Activated CD8-positive, alpha-beta memory T cell treated with anti-CD3 and anti-CD28 coated beads, Interleukin-2, amount 50 U/mL, for 24 hours (primary cell): ENCODE data around the gene MGARP.

Experiments used
- DNase-seq: peaks from one replicate; pipeline ENCODE4 v3.0.0-alpha.2; 2020; ENCODE audit errors: extremely low read depth

MGARP gene

DNA sequence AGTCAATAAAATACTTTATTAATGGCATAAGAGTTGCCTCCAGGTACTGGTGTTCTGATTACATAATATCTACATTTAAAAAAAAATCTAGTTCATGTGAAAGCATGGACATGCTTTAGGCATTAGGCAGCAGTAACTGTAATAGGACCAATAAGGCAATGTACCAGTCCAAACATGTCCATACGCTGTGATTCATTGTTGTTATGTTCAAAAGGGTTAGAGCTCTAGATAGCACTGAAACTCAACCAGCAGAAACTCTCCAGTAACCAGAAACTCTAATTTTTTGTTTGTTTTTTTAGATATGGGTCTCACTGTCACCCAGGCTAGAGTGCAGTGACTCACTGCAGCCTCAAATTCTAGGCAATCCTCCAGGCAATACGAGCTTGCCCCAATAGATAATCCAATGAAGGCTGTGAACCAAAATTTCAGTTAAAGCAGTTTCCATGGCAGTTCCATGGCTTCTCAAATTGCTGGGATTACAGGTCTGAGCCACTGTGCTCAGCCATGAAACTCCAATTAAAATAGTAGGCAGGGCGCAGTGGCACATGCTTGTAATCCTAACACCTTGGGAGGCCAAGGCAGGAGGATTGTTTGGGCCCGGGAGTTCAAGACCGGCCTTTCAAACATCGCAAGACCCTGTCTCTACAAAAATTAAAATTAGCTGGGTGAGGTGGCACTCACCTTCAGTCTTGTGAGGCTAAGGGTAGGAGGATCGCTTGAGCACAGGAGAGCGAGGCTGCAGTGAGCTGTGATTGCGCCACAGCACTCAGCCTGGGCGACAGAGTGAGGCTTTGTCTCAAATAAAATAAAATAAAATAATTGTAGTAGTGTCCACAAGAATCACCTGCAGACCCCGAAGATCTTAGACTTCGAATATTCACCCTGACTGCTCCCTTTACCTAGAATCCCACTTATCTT, 36.3 kb downstream of the MGARP start:
- no peak for DNase-seq

DNA sequence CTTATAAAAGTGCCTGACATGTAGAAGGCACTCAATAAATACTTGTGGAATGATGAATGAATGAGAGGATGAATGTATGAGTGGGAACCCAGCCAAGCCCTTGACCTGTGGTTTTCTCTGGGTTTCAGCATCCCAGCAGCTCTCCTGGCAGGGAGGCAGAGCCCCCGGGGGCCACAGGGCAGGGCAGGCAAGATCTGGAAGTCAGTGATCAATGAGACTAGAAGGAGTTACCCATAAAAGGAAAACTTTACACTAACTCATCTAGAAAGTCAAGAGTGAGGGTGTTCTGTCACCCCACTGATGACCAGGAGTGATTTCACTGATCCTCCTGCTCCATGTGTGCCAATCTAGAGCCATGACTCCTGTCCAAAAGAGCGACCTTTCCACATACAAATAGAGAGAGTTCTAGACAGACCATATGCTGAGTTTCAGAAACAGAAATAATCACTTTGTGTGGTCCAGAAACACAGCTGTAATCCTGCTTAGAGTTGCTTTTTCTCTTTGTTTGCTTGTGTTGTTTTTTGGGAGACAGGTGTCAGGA, 37.4 kb downstream of the MGARP start:
- DNase-seq: no peak

DNA sequence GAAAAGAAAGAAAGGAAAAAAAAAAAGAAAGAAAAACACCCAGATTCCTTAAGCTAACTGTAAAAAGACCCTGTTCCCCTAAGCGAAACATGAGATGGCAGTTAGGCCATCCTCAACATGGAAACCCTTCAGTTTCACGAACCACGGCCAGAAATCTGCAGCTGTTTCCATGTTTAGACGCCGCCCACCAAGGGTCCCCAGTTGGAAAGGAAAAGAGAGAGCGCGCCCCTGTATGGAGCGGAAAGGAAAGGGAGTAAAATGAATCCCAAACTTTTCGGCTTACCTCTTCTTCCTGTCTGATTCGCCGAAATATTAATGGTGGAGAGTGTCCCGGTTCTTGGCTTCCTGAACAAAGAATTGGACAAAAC, 38.3 kb downstream of the MGARP start:
- no peak for DNase-seq

DNA sequence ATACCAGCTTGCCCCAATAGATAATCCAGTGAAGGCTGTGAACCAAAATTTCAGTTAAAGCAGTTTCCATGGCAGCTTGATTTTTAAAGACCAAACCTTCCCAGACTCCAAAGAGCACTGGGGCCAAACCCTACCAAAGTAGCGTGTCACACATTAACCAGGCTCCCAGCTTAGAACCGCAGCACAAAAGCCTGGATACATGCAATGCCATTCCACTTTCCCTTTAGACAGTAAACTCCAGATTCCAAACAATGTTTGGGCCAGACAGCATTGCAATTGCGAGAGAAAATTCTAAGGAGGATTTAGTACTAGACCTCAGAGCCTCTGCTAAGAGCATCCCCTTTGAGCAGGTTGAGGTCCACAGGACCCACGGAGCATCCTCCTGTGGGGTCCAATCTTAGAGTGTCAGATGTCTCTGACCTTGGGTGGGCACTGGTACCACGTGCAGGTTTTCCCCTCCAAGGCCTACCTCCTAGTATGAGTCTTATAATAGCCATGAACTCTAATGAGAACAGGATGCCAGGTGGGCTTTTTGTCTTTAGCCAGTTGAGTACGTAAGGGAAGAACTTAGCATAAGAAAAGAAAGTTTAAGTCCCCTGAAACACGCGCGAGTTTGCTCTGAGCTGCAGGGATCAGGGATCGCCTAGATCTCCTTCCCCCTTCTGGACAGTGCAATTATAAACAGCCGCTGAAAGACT, 38.8 kb downstream of the MGARP start:
- no peak for DNase-seq

DNA sequence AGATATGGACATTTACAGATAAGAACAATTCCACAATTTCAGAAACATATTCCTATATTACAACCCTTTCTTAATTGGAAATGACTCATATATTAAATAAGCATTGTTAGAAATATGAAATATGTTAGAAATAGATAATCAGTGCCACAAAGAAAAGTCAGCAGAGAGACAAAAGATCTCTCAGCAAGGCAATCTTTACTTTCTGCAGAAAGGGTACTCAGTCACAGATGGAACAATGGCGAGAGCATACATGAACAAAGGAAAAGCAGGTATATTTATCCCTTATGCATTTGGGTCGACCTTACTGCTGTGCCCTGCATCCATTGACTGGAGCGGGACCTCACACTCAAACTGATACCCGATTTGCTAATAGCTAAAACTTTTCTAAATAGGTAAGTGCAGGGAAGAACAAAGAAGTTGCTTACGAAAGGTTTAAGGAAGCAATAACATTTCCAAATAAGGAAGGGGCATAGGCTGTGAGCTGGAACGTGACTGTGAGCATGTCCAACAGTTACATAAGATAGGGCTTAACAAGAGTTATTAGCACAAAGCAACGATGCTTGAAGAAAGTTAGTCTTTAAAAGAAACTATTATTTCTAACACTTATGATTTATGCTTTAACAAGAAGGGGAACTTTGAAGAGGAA, 40.8 kb downstream of the MGARP start:
- no peak for DNase-seq

DNA sequence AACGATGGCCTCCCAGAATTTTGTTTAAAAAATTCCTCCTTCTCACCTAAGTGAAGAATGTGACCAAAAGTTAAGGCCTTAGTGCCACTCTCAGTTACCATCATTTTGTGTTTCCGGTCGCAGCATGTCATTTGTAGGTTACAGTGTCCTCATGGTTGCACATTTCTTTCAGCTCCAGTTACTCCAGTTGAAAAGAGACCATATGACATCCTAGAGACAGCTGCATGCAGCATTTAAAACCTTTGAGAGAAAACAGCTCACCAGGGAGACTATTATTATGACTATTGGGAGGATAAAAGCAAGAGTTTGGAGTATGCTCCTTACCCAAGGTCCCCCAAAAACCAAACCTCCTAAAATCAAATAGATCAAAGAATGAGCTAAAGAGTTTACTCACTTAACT, 45.8 kb downstream of the MGARP start:
- DNase-seq: no peak

DNA sequence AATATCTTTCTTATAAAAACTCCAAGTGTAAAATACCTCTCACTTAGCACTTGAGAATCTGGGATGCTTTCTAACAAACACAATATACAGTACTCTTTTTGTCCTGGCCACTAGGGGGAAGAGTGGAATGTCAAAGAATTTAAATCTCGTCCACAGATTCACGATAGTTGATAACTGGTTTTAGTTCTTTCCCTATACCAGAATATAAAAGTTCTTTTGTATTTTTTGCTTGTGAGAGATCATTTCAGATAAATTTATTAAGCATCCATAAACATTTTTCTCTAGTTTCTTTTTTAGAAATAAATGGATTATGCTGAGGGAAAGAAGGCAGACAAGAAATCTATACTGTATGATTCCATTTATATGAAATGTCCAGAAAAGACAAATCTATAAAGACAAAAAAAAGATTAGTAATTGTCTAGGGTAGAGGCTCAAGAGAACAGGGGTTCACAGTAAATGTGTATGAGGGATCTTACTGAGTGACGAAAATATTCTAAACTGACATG, 50.4 kb downstream of the MGARP start:
- no peak for DNase-seq

DNA sequence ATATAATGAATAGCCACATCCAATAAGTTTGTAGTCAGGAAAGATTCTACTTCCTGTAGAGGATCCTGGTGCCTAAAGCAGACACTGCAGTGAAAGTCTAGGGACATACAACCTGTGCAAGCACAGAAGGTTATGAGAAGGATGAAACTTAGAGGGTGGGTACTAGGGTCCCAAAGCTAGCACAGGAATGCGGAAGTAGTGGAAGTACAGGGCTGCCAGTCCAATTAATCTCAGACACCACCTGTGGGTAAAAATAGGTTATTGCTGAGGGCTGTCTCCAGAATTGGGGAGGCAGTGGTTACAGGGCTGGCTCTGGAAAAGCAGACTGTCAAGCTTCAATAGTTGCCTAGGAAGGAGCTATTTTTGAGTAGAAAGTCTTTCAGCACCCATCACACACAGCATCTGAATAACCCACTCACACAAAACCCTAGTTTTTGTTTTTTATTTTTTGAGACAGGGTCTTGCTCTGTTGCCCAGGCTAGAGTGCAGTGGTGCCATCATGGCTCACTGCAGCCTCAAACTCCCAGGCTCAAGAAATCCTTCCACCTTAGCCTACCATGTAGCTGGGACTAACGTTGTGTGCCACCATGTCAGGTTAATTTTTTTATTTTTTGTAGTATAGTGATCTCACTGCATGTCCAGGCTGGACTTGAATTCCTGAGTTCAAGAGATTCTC, 52.2 kb downstream of the MGARP start:
- DNase-seq: no peak

DNA sequence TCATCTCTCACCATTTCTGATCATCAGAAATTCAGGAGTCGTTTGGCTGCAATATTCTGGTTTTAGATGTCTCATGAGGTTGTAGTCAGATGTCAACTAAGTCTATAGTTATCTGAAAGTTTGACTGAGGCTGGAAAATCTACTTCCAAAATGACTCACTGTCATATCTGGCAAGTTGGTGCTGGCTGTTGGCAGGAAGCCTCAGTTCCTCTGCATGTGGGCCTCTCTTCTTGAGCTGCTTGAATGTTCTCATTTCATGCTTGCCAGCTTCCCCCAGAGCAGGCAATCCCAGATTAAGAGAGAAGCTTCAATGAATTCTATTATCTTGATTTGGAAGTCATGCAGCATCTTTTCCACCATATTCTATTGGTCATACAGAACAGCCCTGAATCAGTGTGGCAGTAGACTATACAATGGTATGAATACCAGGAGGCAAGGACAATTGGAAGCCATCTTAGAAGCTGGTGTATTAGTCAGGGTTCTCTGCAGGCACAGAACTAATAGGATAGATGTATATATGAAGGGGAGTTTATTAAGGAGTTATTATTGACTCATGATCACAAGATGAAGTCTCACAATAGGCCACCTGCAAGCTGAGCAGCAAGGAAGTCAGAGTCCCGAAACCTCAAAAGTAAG, 56.2 kb downstream of the MGARP start:
- DNase-seq: no peak

DNA sequence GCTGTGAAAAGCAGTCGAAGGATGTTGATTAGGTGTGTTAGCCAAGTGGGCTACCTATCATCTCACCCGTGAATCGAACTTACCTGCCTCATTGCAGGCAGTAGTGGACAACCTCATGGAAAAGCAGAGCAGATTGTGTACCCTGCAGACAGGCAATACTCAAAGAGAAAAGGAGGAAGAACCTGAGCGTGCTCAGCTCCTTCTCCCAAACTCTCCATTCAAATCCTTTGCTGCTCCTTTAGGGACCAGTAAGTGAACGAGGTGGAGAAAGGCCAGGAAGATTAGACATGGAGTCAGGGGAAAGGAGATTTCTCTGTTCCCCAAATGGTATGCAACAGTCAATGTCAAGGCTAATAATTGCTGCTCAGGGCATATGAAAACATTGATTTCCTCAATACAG, 57.8 kb downstream of the MGARP start:
- no peak for DNase-seq

DNA sequence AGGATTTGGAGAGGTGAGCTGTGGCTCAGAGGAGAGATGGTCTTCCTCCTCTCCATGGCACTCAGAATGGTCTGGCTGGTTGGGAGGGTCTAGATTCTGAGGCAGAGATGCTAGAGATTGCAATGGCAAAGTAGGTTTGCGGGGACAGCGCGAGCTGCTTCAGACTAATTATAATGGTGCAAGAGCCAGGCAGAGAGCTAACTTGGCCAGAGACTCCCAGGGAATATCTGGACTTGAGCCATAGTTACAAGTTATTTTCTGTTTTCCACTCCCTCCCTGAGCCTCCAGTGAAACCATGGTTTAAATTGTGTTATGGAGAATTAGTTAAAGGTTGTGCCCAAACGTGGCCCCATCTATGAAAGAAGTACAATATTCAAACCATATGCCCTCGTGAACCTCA, 58.3 kb downstream of the MGARP start:
- no peak for DNase-seq

DNA sequence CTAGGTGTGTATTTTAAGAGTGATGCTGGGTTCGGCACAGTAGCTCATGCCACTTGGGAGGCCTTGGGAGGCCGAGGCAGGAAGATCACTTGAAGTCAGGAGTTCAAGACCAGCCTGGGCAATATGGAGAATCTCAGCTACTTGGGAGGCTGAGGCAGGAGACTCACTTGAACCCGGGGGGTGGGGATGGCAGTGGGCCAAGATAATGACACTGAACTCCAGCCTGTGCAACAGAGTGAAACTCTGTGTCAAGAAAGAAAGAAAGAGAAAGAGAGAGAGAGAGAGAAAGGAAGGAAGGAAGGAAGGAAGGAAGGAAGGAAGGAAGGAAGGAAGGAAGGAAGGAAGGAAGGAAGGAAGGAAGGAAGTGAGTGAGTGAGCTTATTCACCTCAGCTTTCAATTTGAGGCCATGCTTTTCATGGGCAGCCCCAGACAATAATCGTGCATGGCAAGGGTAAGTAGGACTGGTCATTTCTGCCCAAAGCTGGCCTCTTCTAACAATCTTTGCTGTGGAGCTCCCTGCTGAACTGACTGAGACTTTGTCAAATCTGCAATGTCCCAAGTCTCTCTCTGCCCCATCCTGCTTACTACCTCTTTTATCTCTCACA, 60.5 kb downstream of the MGARP start:
- DNase-seq: no peak
